Endothelial cell of umbilical vein (primary cell): ENCODE results near the gene MFSD1. TPM values are rescaled to one million over a fixed set of nuclear protein-coding genes. Genes with fewer than 3 reads are reported as not detected.

Source experiments
- BruUV-seq: library from RNA; stranded (reverse); fragments of 400-500 nt; replicated peaks from 2 replicates; lab custom pipeline; 2021; lab: Mats Ljungman, UMichigan
- CTCF ChIA-PET: fragments of 300-600, 350-600 bp; sonication (Branson Sonifier 250); formaldehyde crosslinking; loops from one replicate; lab custom pipeline; 2021; ENCODE audit warnings: antibody characterized with exemption, inconsistent platforms; lab: Charles Lee
- POLR2A ChIA-PET: fragments of 300-600, 350-600 bp; sonication (Branson Sonifier 250); formaldehyde crosslinking; loops from one replicate; lab custom pipeline; 2021; ENCODE audit warnings: antibody characterized with exemption, inconsistent platforms; lab: Charles Lee
- DNase-seq: peaks from one replicate; pipeline ENCODE4 v3.0.0-alpha.2; 2011; ENCODE audit warnings: low read depth, low spot score
- FAIRE-seq: peaks from 2 replicates; lab custom pipeline; 2011; peaks lifted over from hg19 to GRCh38; lab: Jason Lieb, UNC
- H2AFZ ChIP-seq: 2 replicates; pipeline ENCODE4 v1.6.0; 2012; ENCODE audit warnings: low read depth, low read length, control low read depth, inconsistent platforms
- H3K27ac ChIP-seq: 2 replicates; pipeline ENCODE4 v1.5.1; 2011; ENCODE audit warnings: low read depth, mild to moderate bottlenecking, control low read depth, low read length, moderate library complexity; ENCODE audit not compliant: insufficient read depth
- H3K27me3 ChIP-seq, 2 experiments: 2 replicates each; pipeline versions ENCODE4 v1.6.0 to v1.6.1; 2011; ENCODE audit warnings: low read length in 2 of 2, mixed read lengths in 1 of 2; ENCODE audit not compliant: control insufficient read depth in 2 of 2, insufficient read depth in 2 of 2
- H3K36me3 ChIP-seq, 2 experiments: 2 replicates in 1 of 2; 3 replicates in 1 of 2; pipeline ENCODE4 v1.5.1; 2011; ENCODE audit warnings: low read length in 2 of 2, mild to moderate bottlenecking in 1 of 2, moderate library complexity in 1 of 2; ENCODE audit not compliant: control insufficient read depth in 2 of 2, insufficient read depth in 2 of 2; ENCODE audit errors: extremely low read depth in 1 of 2
- H3K4me1 ChIP-seq: 3 replicates; pipeline ENCODE4 v1.5.1; 2011; ENCODE audit warnings: mild to moderate bottlenecking, low read length; ENCODE audit not compliant: control insufficient read depth, insufficient read depth; ENCODE audit errors: extremely low read depth
- H3K4me2 ChIP-seq: 2 replicates; pipeline ENCODE4 v1.6.1; 2011; ENCODE audit warnings: low read length, control low read depth, mixed read lengths; ENCODE audit not compliant: insufficient read depth
- H3K4me3 ChIP-seq, 3 experiments: fragments of 200-600 bp in 1 of 3; sonication (generic), shearing (Covaris generic) in 1 of 3; replicated peaks in 1 of 3; 2 replicates each; pipeline ENCODE4 v1.5.1; 2011 to 2016; ENCODE audit warnings: control low read depth in 3 of 3, low read length in 3 of 3, mild to moderate bottlenecking in 2 of 3, inconsistent platforms in 1 of 3, low read depth in 1 of 3, moderate library complexity in 1 of 3; ENCODE audit not compliant: insufficient read depth in 1 of 3
- H3K79me2 ChIP-seq: 2 replicates; pipeline ENCODE4 v1.6.0; 2012; ENCODE audit warnings: low read length, inconsistent platforms; ENCODE audit not compliant: control insufficient read depth, insufficient read depth
- H3K9ac ChIP-seq: replicated peaks from 2 replicates; pipeline ENCODE3; 2011; ENCODE audit warnings: low read length, control low read depth; ENCODE audit not compliant: insufficient read depth; ENCODE audit errors: extremely low read depth
- H3K9me1 ChIP-seq: replicated peaks from 3 replicates; pipeline ENCODE4 v1.6.0; 2011; ENCODE audit warnings: mild to moderate bottlenecking, low read length; ENCODE audit not compliant: control insufficient read depth, insufficient read depth; ENCODE audit errors: extremely low read depth
- H3K9me3 ChIP-seq: replicated peaks from 2 replicates; pipeline ENCODE4 v1.5.1; 2012; ENCODE audit warnings: low read length, inconsistent platforms; ENCODE audit not compliant: control insufficient read depth, insufficient read depth
- H4K20me1 ChIP-seq: replicated peaks from 2 replicates; pipeline ENCODE3; 2011; ENCODE audit warnings: mild to moderate bottlenecking, low read length; ENCODE audit not compliant: control insufficient read depth, insufficient read depth; ENCODE audit errors: extremely low read depth
- CTCF ChIP-seq, 2 donors: IDR thresholded peaks; 1 replicate in 1 of 2; 2 replicates in 1 of 2; pipeline ENCODE4 v1.5.1; 2011; ENCODE audit warnings: low read length in 2 of 2, mild to moderate bottlenecking in 2 of 2, moderate library complexity in 2 of 2, control low read depth in 1 of 2, inconsistent platforms in 1 of 2, low read depth in 1 of 2; ENCODE audit not compliant: insufficient read depth in 1 of 2; ENCODE audit errors: extremely low read depth in 1 of 2
- EZH2 ChIP-seq: IDR thresholded peaks from 2 replicates; pipeline ENCODE4 v1.6.1; 2012; ENCODE audit warnings: borderline replicate concordance, low read depth, mild to moderate bottlenecking, moderate library complexity, low read length, inconsistent platforms; ENCODE audit not compliant: severe bottlenecking
- FOS ChIP-seq: IDR thresholded peaks from 2 replicates; pipeline ENCODE4 v1.6.1; 2011; ENCODE audit warnings: mild to moderate bottlenecking, low read length, moderate library complexity, borderline replicate concordance; ENCODE audit not compliant: insufficient read depth
- GATA2 ChIP-seq: IDR thresholded peaks from 2 replicates; pipeline ENCODE4 v1.7.0; 2011; ENCODE audit warnings: low read depth, mild to moderate bottlenecking, moderate library complexity, mixed read lengths, low read length; ENCODE audit not compliant: insufficient read length, insufficient read depth
- MYC ChIP-seq: IDR thresholded peaks from one replicate; pipeline ENCODE4 v1.6.1; 2011; ENCODE audit warnings: mild to moderate bottlenecking, low read depth, low read length
- POLR2A ChIP-seq: IDR thresholded peaks from 2 replicates; pipeline ENCODE4 v1.6.1; 2012; ENCODE audit warnings: low read depth, mild to moderate bottlenecking, control low read depth, low read length
- POLR2AphosphoS5 ChIP-seq: IDR thresholded peaks from 2 replicates; pipeline ENCODE4 v1.6.1; 2012; ENCODE audit warnings: low read depth, mild to moderate bottlenecking, control low read depth, low read length, moderate library complexity; ENCODE audit not compliant: insufficient read depth
- dilution Hi-C: fragments of 300-500 bp; cut with MboI; formaldehyde crosslinking; loops from one replicate; pipeline ENCODE4 v1.15.0; 2019; ENCODE audit warnings: low sequenced_read_pairs; ENCODE audit not compliant: extremely low pct_ligation_motif_present
- intact Hi-C: fragments of 100-400 bp; cut with micrococcal nuclease; formaldehyde crosslinking; loops from one replicate; pipeline ENCODE4 v1.10.0; 2022
- polyA plus RNA-seq, 4 experiments: library from polyadenylated mRNA; depleted of rRNA in 3 of 4; stranded (reverse) in 3 of 4; unstranded in 1 of 4; fragments of >200 nt; gene quantifications; 2 replicates each; pipeline versions ENCODE4 v1.2.1 to v1.2.3, GENCODE V29; 2011 to 2012; ENCODE audit warnings: missing spikeins in 1 of 4
- total RNA-seq: library from RNA; stranded (reverse); gene quantifications from 2 replicates; pipeline ENCODE4 v1.2.3, GENCODE V29; 2021
- TF ChIP-seq, protein P1 (sequence below): IDR thresholded peaks from 2 replicates; pipeline ENCODE4 v1.6.1; 2011; ENCODE audit not compliant: insufficient read depth, insufficient read length

The MFSD1 gene
- total and polyA plus RNA-seq, 2 donors (not counting 3 experiments of a cell fraction or from before 2014, with no cell fraction given): 38.2 to 65.1 TPM

DNA sequence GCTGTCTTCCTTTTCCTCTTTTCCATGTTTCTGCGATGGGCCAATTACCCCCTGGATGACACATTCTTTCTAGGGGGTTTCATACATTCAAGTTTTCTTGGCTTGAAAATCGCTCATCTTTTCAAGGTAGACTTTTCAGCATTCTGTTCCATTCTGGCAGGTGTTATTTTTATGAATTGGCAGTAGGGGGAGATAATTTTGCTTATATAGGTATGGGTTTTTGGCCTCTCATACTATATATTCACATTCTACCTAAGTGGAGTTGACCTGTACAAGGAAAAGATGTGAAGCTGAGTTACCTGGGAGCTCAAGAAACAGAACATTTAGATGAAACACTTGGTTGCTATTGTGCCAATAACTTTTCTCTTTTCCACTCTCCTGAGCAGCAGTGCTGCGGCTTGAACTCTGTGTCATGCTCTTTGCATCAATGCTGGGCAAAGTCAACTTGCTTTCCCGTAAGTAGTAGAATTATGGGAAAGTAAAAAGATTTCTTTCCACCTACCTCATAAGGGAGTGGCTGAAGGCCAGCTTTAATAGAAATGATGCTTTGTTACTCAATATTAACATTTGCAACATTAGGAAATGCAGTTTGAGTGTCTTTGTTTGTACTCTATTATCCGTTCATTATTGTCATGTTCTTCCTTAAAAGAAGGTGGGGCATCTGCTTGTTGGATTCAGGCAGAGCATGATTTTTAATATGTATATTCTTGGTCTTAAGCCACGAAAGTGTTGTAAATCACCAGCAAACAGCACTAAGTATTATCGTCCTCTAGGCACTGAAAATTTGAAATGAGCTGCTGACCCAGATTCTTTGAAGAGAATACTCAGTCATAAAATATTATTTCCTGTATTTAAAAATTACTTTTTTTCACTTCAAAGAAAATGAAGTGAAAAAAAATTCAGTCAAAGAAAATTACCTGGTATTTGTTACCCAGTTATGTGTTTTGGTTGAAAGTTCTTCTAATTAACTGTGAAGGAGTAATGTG is 27.7 kb upstream of the MFSD1 start:
- Histone ChIP-seq H3K4me2 (no peak overlapping the region), H3K9ac (no peak overlapping the region), H3K36me3 (no peaks in the 10 kb centered on the region), H2AFZ (no peak overlapping the region), H3K79me2 (no peaks in the 10 kb centered on the region), H3K27me3 (no peaks in the 10 kb centered on the region), H3K27ac (no peak overlapping the region), H3K9me3 (no peaks in the 10 kb centered on the region), H3K9me1 (no peaks in the 10 kb centered on the region), H4K20me1 (no peaks in the 10 kb centered on the region), H3K4me3 (no peak overlapping the region), H3K4me1 (peaks cover 8% of the 10 kb centered on the region)
- no TSS peak for BruUV-seq
- ChIA-PET CTCF (interaction anchor here (0.9 to 1.6 kb wide), 3 partner anchors 20 to 114 kb away, joined by 3 read pairs; no protein-coding TSS in a partner anchor), POLR2A (no interaction called here)
- dilution Hi-C loops (no loop called here), intact Hi-C loops (no loop called here)
- DNase-seq (no peak), FAIRE-seq (no peak)
- no peak for TF ChIP-seq GATA2
- no peak for TF ChIP-seq POLR2A
- TF ChIP-seq FOS: no peak
- TF ChIP-seq POLR2AphosphoS5: no peak
- no peak for TF ChIP-seq MYC
- no peak for TF ChIP-seq CTCF (IDR thresholded peaks at IDR 0.05; ENCODE audit: extremely low read depth in 1 of 2, insufficient read depth in 1 of 2, low read depth in 1 of 2, low read length in 2 of 2)
- TF ChIP-seq, protein P1, sequence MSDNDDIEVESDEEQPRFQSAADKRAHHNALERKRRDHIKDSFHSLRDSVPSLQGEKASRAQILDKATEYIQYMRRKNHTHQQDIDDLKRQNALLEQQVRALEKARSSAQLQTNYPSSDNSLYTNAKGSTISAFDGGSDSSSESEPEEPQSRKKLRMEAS: no peak
- TF ChIP-seq EZH2: no peak
